Smooth muscle cell (in vitro differentiated cells): ENCODE measurements around the gene PKP4. TPM values are rescaled to one million over a fixed set of nuclear protein-coding genes. Genes with fewer than 3 reads are reported as not detected.

Experiments
- DNase-seq: peaks from one replicate; lab custom pipeline; 2025; ENCODE audit not compliant: unreplicated experiment; lab: John Stamatoyannopoulos, UW
- H2AFZ ChIP-seq: fragments of 200-600 bp; sonication (generic); 2 replicates; pipeline ENCODE4 v1.6.0; 2016; ENCODE audit warnings: antibody characterized with exemption, low read depth, mild to moderate bottlenecking
- H3F3A ChIP-seq: fragments of 200-600 bp; sonication (generic); 2 replicates; pipeline ENCODE4 v1.6.0; 2017; ENCODE audit warnings: antibody characterized with exemption, low read depth
- H3K27ac ChIP-seq: fragments of 200-600 bp; sonication (generic); 2 replicates; pipeline ENCODE4 v1.5.1; 2016; ENCODE audit warnings: low read depth, mild to moderate bottlenecking
- H3K27me3 ChIP-seq: fragments of 200-600 bp; sonication (generic); 2 replicates; pipeline ENCODE4 v1.6.1; 2016; ENCODE audit warnings: low read depth, mild to moderate bottlenecking
- H3K36me3 ChIP-seq: fragments of 200-600 bp; sonication (generic); 2 replicates; pipeline ENCODE4 v1.5.1; 2016; ENCODE audit warnings: low read depth
- H3K4me1 ChIP-seq: fragments of 200-600 bp; sonication (generic); 2 replicates; pipeline ENCODE4 v1.5.1; 2016; ENCODE audit warnings: low read depth
- H3K4me2 ChIP-seq: fragments of 200-600 bp; sonication (generic); 2 replicates; pipeline ENCODE4 v1.6.0; 2016; ENCODE audit warnings: mild to moderate bottlenecking
- H3K4me3 ChIP-seq: fragments of 200-600 bp; sonication (generic); 2 replicates; pipeline ENCODE4 v1.5.1; 2016; ENCODE audit warnings: mild to moderate bottlenecking
- H3K79me2 ChIP-seq: fragments of 200-600 bp; sonication (generic); 2 replicates; pipeline ENCODE4 v1.6.0; 2016; ENCODE audit warnings: low read depth, mild to moderate bottlenecking
- H3K9ac ChIP-seq: fragments of 200-600 bp; sonication (generic); 2 replicates; pipeline ENCODE4 v1.6.0; 2016; ENCODE audit warnings: low read depth
- H3K9me3 ChIP-seq: fragments of 200-600 bp; sonication (generic); replicated peaks from 2 replicates; pipeline ENCODE4 v1.5.1; 2016; ENCODE audit warnings: low read depth
- H4K20me1 ChIP-seq: fragments of 200-600 bp; sonication (generic); 2 replicates; pipeline ENCODE4 v1.6.0; 2016; ENCODE audit warnings: low read depth
- CTCF ChIP-seq: fragments of 200-600 bp; sonication (generic); IDR thresholded peaks from 2 replicates; pipeline ENCODE4 v1.5.1; 2017; ENCODE audit warnings: borderline replicate concordance, mild to moderate bottlenecking, antibody characterized with exemption; ENCODE audit not compliant: insufficient read depth, poor library complexity, severe bottlenecking
- WGBS: methylation state at CpG from one replicate; pipeline ENCODE4 v1.1.7; 2016; ENCODE audit warnings: low lambda C conversion rate; 5-methylcytosine and 5-hydroxymethylcytosine counted together
- polyA plus RNA-seq: library from polyadenylated mRNA; unstranded; fragments of >200 nt; fragmentation: Nextera tagmentation; extraction: Ambion mirVana; gene quantifications from 2 replicates; pipeline ENCODE4 v1.2.1, GENCODE V29; 2016
- total RNA-seq: library from RNA; depleted of rRNA; stranded (reverse); fragments of >200 nt; gene quantifications from 2 replicates; pipeline ENCODE4 v1.2.3, GENCODE V29; 2014

The PKP4 gene
- total and polyA plus RNA-seq, 2 experiments from 2014 or later, result 2.4 to 14.0 TPM

- DNase-seq, result no peak
- H3K4me3 ChIP-seq, result no peak overlapping the region
- H3K4me1 ChIP-seq, result no peaks in the 10 kb centered on the region
- no peak overlapping the region for H3K4me2 ChIP-seq
- no peak overlapping the region for H3K9ac ChIP-seq
- H3K27me3 ChIP-seq, result no peaks in the 10 kb centered on the region
- no peaks in the 10 kb centered on the region for H3K9me3 ChIP-seq
- H2AFZ ChIP-seq, result no peak overlapping the region
- 93% methylated on average over 8 of the region's 8 CpGs for WGBS
- H3K36me3 ChIP-seq, result no peaks in the 10 kb centered on the region
- no peaks in the 10 kb centered on the region for H4K20me1 ChIP-seq
- no peak for TF ChIP-seq CTCF
- H3K27ac ChIP-seq, result no peak overlapping the region
- H3F3A ChIP-seq, result no peaks in the 10 kb centered on the region
- no peaks in the 10 kb centered on the region for H3K79me2 ChIP-seq
These were observed 266.6 kb downstream of the PKP4 start for GRCh38 chr2:158723181-158723838.

DNA sequence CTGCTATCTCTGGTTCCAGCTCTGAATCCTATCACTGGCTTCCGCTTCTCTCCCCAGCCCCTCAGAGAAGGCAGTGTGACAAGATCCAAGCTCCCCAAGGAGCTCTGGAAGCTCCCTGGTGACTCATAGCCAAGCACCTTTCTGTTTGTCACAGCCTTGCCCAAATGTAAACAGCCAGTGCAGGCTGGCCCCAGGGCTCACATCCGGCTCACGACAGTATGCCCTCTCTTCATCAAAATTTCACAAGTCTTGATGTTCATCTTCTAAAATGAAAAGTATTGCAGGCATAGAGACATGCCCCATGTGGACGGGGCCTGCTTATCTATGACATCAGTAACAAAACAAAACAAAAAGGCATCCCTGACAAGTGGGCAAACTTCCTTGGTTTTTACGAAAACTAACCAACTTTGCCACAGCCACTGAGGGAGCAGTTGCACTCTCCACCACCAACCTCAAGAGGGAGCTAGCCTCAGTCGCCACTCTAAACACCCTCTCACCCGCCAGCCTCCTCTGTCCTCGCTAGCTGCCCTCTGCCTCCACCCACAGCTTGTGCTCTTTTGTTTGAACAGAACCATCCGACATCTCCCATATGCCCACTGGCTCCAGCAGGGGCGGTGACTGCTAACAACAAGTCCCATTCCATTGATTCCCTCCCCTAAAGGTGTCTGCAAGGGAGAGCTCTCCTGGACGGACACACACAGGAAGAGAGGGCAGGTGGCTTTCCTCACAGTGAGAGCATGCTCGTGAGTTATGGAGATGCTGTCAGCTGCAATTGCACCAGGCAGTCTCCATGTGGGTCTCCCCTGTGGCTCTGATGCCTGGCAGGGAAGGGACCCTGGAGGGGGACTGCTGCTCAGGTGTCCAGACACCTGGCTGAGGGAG, 267.4 kb downstream of the PKP4 start:
- DNase-seq, result no peak
- H2AFZ ChIP-seq, result no peak overlapping the region

GRCh38 chr2:158724803-158725381, 268.1 kb downstream of the PKP4 start:
- no peaks in the 10 kb centered on the region for H3F3A ChIP-seq
- no peaks in the 10 kb centered on the region for H4K20me1 ChIP-seq
- no peak for DNase-seq
- H3K4me3 ChIP-seq, result no peak overlapping the region
- H3K9ac ChIP-seq, result no peak overlapping the region
- H3K36me3 ChIP-seq, result no peaks in the 10 kb centered on the region
- WGBS, result 81% methylated on average over 8 of the region's 8 CpGs
- no peak overlapping the region for H2AFZ ChIP-seq
- H3K79me2 ChIP-seq, result no peaks in the 10 kb centered on the region
- TF ChIP-seq CTCF, result no peak
- H3K4me2 ChIP-seq, result no peak overlapping the region
- no peaks in the 10 kb centered on the region for H3K9me3 ChIP-seq
- no peaks in the 10 kb centered on the region for H3K27me3 ChIP-seq
- no peak overlapping the region for H3K27ac ChIP-seq
- H3K4me1 ChIP-seq, result no peaks in the 10 kb centered on the region

More for the DNA sequence above, 267.4 kb downstream of the PKP4 start:
- Histone ChIP-seq H3K9me3 (no peaks in the 10 kb centered on the region), H3K9ac (no peak overlapping the region), H3K27me3 (no peaks in the 10 kb centered on the region), H3K36me3 (no peaks in the 10 kb centered on the region), H3K4me1 (no peaks in the 10 kb centered on the region), H4K20me1 (no peaks in the 10 kb centered on the region), H3F3A (no peaks in the 10 kb centered on the region), H3K27ac (no peak overlapping the region), H3K79me2 (no peaks in the 10 kb centered on the region), H3K4me3 (no peak overlapping the region), H3K4me2 (no peak overlapping the region)
- TF ChIP-seq CTCF, result peak; percentile 29
- 55% methylated on average over 12 of the region's 12 CpGs for WGBS
